MM.1S (cell line): ENCODE data around the gene CTNNA2.

Experiments used
- DNase-seq: peaks from one replicate; pipeline ENCODE4 v3.0.0-alpha.2; 2015
- H2AFZ ChIP-seq: fragments of 300-600 bp; sonication (generic); 2 replicates; pipeline ENCODE4 v1.6.0; 2016; ENCODE audit warnings: antibody characterized with exemption, low read length
- H3F3A ChIP-seq: fragments of 300-600 bp; sonication (generic); 2 replicates; pipeline ENCODE4 v1.6.1; 2016; ENCODE audit warnings: mild to moderate bottlenecking, antibody characterized with exemption, low read length, moderate library complexity, mixed read lengths; ENCODE audit not compliant: insufficient read depth
- H3K27ac ChIP-seq: fragments of 300-600 bp; sonication (generic); 2 replicates; pipeline ENCODE4 v1.5.1; 2016; ENCODE audit warnings: mild to moderate bottlenecking, low read length
- H3K27me3 ChIP-seq: fragments of 300-600 bp; sonication (generic); replicated peaks from 2 replicates; pipeline ENCODE4 v1.6.0; 2016; ENCODE audit warnings: low read length; ENCODE audit not compliant: insufficient read depth
- H3K36me3 ChIP-seq: fragments of 300-600 bp; sonication (generic); replicated peaks from 2 replicates; pipeline ENCODE4 v1.6.1; 2016; ENCODE audit warnings: mild to moderate bottlenecking, low read length, mixed read lengths; ENCODE audit not compliant: insufficient read depth
- H3K4me1 ChIP-seq: fragments of 300-600 bp; sonication (generic); 2 replicates; pipeline ENCODE4 v1.6.1; 2016; ENCODE audit warnings: low read length, mixed read lengths
- H3K4me2 ChIP-seq: fragments of 300-600 bp; sonication (generic); 2 replicates; pipeline ENCODE4 v1.6.0; 2016; ENCODE audit warnings: low read depth, low read length
- H3K4me3 ChIP-seq: fragments of 300-600 bp; sonication (generic); 2 replicates; pipeline ENCODE4 v1.5.1; 2016; ENCODE audit warnings: low read length, mixed read lengths
- H3K79me2 ChIP-seq: fragments of 300-600 bp; sonication (generic); 2 replicates; pipeline ENCODE4 v1.6.1; 2016; ENCODE audit warnings: mixed run types, low read length, mixed read lengths
- H3K9ac ChIP-seq: fragments of 300-600 bp; sonication (generic); 2 replicates; pipeline ENCODE4 v1.6.1; 2016; ENCODE audit warnings: low read length, mixed read lengths
- H3K9me2 ChIP-seq: fragments of 300-600 bp; sonication (generic); replicated peaks from 2 replicates; pipeline ENCODE4 v1.6.1; 2016; ENCODE audit warnings: mild to moderate bottlenecking, low read length, mixed read lengths; ENCODE audit not compliant: insufficient read depth
- H3K9me3 ChIP-seq: fragments of 300-600 bp; sonication (generic); replicated peaks from 2 replicates; pipeline ENCODE4 v1.6.1; 2016; ENCODE audit warnings: mild to moderate bottlenecking, low read length, mixed read lengths; ENCODE audit not compliant: insufficient read depth
- H4K20me1 ChIP-seq: fragments of 300-600 bp; sonication (generic); 2 replicates; pipeline ENCODE4 v1.6.1; 2016; ENCODE audit warnings: mild to moderate bottlenecking, low read length, moderate library complexity, mixed read lengths; ENCODE audit not compliant: insufficient read depth
- EZH2 ChIP-seq: fragments of 300-600 bp; sonication (generic); optimal IDR thresholded peaks from 2 replicates; pipeline ENCODE3; 2017; ENCODE audit warnings: low read depth, mild to moderate bottlenecking, antibody characterized with exemption, low read length, mixed read lengths
- EZH2phosphoT487 ChIP-seq: fragments of 300-600 bp; sonication (generic); IDR thresholded peaks from 2 replicates; pipeline ENCODE4 v1.6.1; 2018; ENCODE audit warnings: antibody characterized with exemption, low read length
- TF ChIP-seq, protein P1 (sequence below): fragments of 300-600 bp; sonication (generic); IDR thresholded peaks from 2 replicates; pipeline ENCODE4 v1.5.1; 2016; ENCODE audit warnings: antibody characterized with exemption, low read length, mixed read lengths

The CTNNA2 gene

DNA sequence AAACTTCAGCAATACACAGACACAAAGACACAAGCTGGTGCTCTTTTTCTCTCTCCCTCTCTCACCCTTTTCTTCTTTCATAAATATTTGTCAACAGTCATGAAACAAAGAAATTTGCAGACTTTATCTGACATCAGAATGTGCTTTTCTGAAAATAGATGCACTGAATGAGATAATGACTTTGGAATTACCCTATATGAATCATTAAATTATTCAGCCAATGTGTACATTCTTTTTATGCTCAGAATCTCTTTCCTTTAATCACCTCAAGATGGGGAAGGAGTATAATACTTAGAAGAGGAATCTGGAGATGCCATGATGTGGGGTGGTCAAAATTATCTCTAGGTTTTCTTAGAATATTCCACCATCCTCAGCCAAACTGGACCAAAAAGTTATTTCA, 501.8 kb downstream of the CTNNA2 start:
- TF ChIP-seq EZH2: no peak
- TF ChIP-seq EZH2phosphoT487: no peak
- TF ChIP-seq, protein P1, sequence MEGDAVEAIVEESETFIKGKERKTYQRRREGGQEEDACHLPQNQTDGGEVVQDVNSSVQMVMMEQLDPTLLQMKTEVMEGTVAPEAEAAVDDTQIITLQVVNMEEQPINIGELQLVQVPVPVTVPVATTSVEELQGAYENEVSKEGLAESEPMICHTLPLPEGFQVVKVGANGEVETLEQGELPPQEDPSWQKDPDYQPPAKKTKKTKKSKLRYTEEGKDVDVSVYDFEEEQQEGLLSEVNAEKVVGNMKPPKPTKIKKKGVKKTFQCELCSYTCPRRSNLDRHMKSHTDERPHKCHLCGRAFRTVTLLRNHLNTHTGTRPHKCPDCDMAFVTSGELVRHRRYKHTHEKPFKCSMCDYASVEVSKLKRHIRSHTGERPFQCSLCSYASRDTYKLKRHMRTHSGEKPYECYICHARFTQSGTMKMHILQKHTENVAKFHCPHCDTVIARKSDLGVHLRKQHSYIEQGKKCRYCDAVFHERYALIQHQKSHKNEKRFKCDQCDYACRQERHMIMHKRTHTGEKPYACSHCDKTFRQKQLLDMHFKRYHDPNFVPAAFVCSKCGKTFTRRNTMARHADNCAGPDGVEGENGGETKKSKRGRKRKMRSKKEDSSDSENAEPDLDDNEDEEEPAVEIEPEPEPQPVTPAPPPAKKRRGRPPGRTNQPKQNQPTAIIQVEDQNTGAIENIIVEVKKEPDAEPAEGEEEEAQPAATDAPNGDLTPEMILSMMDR: no peak
- no peaks in the 10 kb centered on the region for H3K79me2 ChIP-seq
- H3K27me3 ChIP-seq: no peaks in the 10 kb centered on the region
- H3F3A ChIP-seq: no peaks in the 10 kb centered on the region
- H3K9me2 ChIP-seq: no peaks in the 10 kb centered on the region
- no peaks in the 10 kb centered on the region for H4K20me1 ChIP-seq
- no peak overlapping the region for H3K4me2 ChIP-seq
- DNase-seq: no peak
- no peak overlapping the region for H3K9ac ChIP-seq
- H3K4me3 ChIP-seq: no peak overlapping the region
- H3K36me3 ChIP-seq: no peaks in the 10 kb centered on the region
- no peak overlapping the region for H2AFZ ChIP-seq
- no peak overlapping the region for H3K27ac ChIP-seq
- H3K9me3 ChIP-seq: no peaks in the 10 kb centered on the region
- no peaks in the 10 kb centered on the region for H3K4me1 ChIP-seq

DNA sequence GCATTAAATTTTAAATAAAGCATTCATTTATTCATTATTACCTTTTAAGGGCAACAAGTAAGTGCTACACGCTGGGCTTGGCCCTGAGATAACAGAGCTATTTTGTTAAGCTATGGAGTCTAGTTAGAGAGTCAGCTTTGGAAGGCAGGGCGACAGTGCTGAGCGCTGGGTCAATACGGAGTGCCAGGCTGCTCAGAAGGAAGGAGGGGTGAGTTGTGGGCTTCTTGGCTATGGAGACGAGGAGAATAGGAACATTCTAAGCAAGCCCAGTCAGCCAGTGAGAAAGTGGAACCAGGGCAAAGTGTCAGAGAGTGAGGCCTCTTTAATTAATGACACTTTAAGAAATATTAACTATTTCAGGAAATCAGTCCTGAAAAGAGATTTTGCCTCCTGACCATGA, 503.3 kb downstream of the CTNNA2 start:
- Histone ChIP-seq H3K27me3 (no peaks in the 10 kb centered on the region), H2AFZ (no peak overlapping the region)
- no peak for TF ChIP-seq EZH2phosphoT487
- TF ChIP-seq, protein P1: no peak
- TF ChIP-seq EZH2: no peak

DNA sequence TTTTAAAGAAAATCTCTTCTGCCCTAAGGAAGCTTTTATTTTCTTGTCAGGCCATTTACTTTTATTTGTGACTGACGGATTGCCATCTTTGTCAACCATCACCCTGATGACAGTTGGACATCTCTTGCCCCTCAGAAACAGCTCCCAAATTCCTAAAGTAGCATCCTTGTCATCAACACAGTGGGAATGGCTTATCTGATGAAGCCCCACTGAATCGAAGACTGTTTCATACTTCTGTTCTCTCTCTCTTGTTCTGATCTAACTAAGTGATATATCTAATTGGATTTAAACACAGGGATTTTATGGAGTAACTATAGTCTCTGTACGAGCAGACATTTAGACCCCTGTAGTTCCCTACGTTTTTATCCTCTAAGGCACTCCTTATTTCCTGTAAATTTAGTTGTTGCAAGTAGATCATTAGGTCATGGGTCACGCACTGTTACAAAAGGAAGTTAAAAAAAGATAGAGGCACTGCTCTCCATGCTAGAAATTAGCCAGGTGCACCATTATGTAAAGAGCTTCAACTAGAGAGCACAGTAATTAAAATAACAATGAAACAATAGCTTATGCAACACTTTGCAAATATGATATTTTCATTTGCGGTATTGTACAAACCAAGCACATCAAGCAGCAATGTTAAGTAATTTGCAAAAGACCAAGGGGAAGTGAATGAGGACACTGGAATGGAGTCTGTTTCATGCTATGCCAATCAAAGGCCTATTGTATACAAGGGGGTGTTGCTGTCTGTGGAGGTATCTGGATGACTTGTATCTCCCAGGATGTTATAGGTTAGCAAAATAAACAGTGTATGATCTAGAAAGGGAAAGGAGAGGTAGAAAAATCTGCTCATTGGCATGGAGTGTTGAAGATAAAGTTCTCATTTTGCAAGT, 507.0 kb downstream of the CTNNA2 start:
- H3K9ac ChIP-seq: no peak overlapping the region
- H3K27ac ChIP-seq: no peak overlapping the region
- no peaks in the 10 kb centered on the region for H3K9me2 ChIP-seq
- no peaks in the 10 kb centered on the region for H3F3A ChIP-seq
- H2AFZ ChIP-seq: no peak overlapping the region
- TF ChIP-seq EZH2phosphoT487 (no peak), EZH2 (no peak)
- TF ChIP-seq, protein P1: no peak
- no peak overlapping the region for H3K4me3 ChIP-seq
- H3K9me3 ChIP-seq: no peaks in the 10 kb centered on the region
- no peak for DNase-seq
- no peaks in the 10 kb centered on the region for H3K27me3 ChIP-seq
- H3K4me1 ChIP-seq: no peaks in the 10 kb centered on the region
- H3K4me2 ChIP-seq: no peak overlapping the region
- no peaks in the 10 kb centered on the region for H3K36me3 ChIP-seq
- H3K79me2 ChIP-seq: no peaks in the 10 kb centered on the region
- no peaks in the 10 kb centered on the region for H4K20me1 ChIP-seq

More for the DNA sequence above, 503.3 kb downstream of the CTNNA2 start:
- Histone ChIP-seq H3K9me2 (no peaks in the 10 kb centered on the region), H3K4me1 (no peaks in the 10 kb centered on the region), H4K20me1 (no peaks in the 10 kb centered on the region), H3K36me3 (no peaks in the 10 kb centered on the region), H3K9me3 (no peaks in the 10 kb centered on the region), H3F3A (no peaks in the 10 kb centered on the region), H3K4me2 (no peak overlapping the region), H3K27ac (no peak overlapping the region), H3K9ac (no peak overlapping the region), H3K4me3 (no peak overlapping the region), H3K79me2 (no peaks in the 10 kb centered on the region)
- no peak for DNase-seq
